NT2/D1 (cell line): ENCODE data around the gene ANK2.

Experiments used
- SUZ12 ChIP-seq: IDR thresholded peaks from 2 replicates; pipeline ENCODE4 v1.6.1; 2011; ENCODE audit not compliant: insufficient read length, insufficient read depth; ENCODE audit errors: extremely low read depth
- YY1 ChIP-seq: IDR thresholded peaks from 2 replicates; pipeline ENCODE4 v1.6.1; 2011; ENCODE audit not compliant: insufficient read length, insufficient read depth

GRCh38 chr4:113300471-113300928 lies 251.0 kb downstream of the ANK2 start:
- TF ChIP-seq YY1 (no peak), SUZ12 (no peak)
